Left renal cortex interstitium (tissue), 4 donors: Measurements from ENCODE around the gene STAB2. TPM values are rescaled to one million over a fixed set of nuclear protein-coding genes. Genes with fewer than 3 reads are reported as not detected.

ENCODE experiments used
- DNase-seq, 4 donors: peaks; one replicate each; pipeline ENCODE4 v3.0.0-alpha.2; 2013; ENCODE audit warnings: low read depth in 4 of 4, low spot score in 2 of 4, missing footprints in 1 of 4
- polyA plus RNA-seq, 4 donors: library from polyadenylated mRNA; unstranded; fragments of 120-200 nt; gene quantifications; one replicate each; pipeline ENCODE4 v1.2.1, GENCODE V29; 2013; ENCODE audit not compliant: insufficient read length in 4 of 4

The STAB2 gene
- polyA plus RNA-seq, 4 donors = 0.55 to 1.3 (median 1.1) TPM

DNA sequence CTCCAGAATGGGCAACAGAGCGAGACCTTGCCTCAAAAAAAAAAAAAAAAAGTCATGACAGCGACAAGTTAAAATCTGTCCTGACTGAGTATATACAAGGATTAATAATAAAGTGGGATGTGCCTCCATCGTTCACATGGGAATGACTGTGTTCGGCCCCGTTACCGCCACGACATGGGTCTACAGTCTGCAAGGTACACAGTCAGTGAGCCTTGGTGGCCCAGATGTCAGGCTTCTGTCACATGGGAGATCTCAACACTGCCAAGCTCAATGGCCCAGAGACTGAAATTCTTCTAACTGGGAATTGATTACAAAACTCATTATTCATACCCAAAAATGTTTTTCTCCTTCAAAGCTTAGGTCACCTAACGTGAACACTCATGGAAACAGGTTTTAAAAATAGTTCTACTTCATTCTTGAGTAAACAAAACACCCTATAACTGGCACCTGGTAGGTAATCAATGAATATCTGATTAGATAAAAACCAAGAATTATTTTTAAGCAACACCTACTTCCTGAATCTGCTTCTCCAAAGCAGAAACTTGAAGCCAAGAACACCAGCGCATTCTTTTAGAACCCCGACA is 188.0 kb downstream of the STAB2 start:
- no peak for DNase-seq

DNA sequence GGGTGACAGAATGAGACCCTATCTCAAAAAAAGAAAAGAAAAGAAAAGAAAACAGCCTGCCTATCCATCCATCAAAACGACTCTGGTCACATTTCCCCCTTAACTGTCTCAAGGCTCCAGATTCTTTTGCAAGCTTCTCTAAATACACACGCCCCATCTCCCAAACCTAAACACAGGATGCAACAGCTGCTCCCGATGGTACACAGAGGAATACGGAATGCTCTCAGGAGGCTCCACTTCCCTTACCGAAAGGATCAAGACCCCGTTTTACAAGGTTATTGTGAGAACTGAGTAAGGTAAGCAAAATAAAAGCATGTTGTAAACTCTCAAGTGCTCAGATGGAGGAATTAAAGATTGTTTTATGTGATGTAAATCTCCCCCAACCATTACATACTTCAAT is 191.7 kb downstream of the STAB2 start:
- DNase-seq = no peak

DNA sequence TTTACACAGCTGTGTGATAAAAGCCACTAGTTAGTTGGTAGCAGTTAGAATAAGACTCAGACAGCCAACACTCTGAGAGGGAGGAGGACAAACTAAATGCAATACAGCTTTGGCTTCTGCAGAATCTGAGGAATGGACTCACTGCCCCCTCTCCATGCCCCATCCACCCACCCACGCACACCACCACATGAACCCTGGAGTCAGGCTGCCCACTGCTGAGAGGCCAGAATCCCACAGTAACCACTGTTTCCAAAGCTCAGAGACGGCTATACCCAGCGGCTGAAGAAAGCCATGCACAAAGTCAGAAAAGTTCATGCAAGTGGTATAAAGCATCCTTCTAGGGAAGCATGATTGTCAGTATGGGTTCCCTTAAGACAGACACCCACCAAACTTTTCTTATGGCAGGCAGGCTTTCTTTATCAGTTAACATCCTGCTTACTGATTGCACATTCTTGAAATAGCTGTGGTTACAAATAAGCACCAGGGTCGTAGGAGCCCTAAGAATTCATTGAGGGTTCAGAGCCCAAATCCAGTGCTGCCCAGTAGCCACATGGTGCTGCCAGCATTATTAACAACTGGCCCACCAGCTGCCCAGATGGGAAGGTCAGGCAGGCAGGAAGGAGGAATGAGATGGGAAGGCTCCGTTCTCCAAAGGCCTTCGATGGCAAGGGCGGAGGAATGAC is 192.5 kb downstream of the STAB2 start:
- no peak for DNase-seq

DNA sequence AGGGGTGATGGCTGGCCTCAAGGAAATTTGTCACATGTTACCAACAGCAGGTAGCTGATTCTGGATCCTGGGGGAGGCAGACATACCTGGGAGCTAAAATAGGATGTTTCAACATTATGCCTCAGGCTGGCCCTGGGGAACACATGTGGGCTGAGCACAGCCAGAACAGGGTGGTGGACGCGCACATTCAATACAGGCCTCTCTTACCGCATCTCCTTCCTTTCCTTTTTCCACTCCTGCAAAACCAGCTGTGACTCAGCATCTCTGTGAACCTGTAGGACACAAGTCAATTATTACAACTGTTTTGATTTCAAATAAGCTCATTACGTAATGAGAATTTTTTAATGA is 193.0 kb downstream of the STAB2 start:
- no peak for DNase-seq

GRCh38 chr12:103780992-103781391 is 193.9 kb downstream of the STAB2 start:
- no peak for DNase-seq

DNA sequence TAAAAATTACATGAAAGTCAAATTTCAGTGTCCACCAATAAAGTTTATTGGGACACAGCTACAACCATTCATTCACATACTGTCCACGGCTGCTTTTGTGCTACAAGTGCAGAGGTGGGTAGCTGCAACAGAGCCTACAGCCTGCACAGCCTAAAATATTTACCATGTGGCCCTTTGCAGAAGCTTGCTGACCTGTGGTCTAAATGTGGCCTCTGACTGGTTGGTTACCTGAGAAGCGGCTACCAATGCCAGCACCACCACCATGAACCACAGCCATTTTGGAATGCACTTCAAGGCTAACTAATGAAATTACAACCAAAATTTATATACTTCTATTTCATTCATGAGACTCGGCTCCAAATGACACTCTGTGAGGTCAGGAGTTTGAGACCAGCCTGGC is 195.3 kb downstream of the STAB2 start:
- no peak for DNase-seq

DNA sequence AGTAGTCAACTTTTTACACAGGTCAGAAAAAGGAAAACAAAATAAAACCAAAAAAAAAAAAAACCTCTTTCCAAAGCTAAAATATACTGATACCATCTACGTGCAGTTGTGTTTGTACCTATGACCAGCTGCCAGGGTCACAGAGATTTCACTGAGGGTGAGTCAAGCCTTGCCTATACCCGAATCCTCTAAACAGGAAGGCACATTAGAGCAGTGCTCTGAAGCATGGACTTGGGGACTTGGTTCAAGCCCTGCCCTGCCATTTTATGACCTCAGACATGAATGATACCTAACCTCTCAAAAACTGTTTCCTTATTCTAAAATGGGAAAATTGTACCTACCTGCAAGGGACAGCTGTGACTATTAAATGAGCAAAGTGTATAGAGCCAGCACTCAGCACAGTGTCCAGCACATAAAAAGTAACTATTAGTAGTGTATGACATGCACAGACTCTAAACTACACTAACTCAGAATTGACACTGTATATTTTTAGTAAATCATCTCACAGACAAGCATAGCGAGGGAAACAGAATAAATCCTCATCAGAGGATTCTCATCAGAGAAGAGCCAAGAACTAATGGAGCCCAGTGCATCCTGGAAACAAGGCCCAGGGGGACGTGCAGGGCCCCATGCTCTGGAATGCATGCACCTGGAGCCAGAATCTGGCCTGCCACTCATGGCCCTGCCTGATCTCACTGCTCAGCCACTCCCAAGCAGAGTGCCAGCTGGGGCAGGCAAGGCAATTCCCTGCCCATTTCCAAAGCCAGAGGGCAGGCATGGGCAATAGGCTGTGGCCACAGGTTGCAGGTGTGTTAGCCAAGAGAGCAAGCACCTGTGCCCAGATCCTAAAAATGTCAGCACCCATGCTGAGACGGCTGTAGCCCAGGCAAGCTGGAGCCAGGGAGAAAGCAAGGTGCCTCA is 196.9 kb downstream of the STAB2 start:
- DNase-seq = no peak

GRCh38 chr12:103785243-103786031 is 198.4 kb downstream of the STAB2 start:
- no peak for DNase-seq

- no peak for DNase-seq
Measured at GRCh38 chr12:103786201-103786600, 199.1 kb downstream of the STAB2 start.

DNA sequence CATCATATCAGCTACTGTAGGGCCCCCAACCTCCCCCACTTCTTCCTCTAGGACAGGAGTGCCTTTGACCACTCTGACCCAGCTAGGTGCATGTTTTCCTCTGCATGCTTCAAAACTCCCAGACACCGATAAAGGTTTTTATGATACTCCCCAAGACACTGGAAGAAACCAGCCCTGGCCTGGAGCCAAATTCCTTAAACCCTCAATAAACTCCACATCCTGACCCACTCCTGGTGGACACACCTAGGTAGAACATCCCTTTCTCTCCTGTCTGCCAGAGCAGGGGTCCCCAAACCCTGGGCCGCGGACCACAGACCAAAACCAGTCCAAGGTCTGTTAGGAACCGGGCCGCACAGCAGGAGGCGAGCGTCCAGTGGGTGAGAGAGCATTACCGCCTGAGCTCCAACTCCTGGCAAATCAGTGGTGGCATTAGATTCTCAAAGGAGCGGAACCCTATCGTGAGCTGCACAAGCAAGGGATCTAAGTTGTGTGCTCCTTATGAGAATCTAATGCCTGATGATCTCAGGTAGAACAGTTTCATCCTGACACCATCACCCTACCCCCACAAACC is 204.4 kb downstream of the STAB2 start:
- no peak for DNase-seq

- no peak for DNase-seq
Measured at GRCh38 chr12:103793046-103793445, 206.0 kb downstream of the STAB2 start.

DNA sequence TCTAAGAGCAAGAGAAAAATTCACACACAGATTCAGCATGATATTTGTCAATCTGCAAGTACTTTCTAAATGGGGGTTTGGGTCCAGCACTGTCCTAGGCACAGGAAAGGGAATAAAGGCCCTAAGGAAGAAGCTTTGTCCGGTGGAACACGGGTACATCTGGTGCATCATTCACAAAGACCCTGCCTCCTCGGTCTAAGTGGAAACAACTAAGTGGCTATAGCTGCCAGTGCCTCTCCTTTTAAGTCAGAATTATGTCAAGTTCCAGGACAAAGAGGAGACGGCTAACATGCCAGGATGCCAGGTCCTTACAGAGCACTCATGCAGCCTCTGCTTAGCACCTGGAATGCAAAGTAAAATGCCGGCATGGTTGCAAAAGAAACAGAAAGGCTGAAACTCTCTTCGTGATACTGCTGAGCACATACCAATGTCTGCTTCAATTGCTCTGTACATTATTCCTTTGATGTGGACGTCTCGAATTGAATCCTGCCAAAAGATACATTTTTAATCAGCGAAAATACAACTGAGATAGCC is 206.5 kb downstream of the STAB2 start:
- no peak for DNase-seq

DNA sequence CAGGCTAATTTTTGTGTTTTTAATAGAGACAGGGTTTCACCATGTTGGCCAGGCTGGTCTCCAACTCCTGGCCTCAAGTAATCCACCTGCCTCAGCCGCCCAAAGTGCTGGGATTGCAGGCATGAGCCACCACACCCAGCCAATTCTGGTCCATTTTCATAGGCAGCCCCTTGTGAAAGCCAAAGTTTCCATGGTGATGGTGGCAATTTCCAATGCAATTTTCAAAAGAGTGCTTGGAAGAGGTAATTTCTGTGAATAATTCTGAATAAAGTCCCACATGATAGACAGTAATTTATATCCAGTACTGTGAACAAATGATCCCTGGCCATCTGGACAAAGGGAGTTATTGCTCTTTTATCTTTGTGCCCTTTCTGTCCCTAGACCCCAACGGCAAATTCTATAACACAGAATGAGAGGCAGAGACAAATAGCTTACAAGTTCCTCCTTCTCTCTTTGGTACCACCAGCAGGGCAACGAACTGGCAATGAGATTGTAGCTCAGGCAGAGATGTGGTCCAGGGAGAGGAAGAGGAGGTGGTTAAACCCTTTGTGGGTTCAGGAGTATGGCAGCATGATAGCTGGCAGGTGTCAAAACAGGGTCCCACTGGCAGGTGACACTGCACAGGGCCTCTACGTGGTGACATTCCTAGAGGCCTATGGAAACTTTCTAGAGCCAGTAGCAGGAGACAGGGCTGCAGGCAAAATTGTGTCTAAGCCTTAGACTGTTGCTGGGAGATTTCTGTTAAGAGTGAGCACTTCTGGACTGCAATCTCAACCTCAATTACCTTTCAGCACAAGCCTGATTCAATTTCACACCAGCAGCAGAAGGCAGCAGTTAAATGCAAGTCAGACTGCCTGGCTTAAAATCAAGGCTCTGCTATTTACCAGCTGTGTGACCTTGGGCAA is 207.5 kb downstream of the STAB2 start:
- DNase-seq = no peak

DNA sequence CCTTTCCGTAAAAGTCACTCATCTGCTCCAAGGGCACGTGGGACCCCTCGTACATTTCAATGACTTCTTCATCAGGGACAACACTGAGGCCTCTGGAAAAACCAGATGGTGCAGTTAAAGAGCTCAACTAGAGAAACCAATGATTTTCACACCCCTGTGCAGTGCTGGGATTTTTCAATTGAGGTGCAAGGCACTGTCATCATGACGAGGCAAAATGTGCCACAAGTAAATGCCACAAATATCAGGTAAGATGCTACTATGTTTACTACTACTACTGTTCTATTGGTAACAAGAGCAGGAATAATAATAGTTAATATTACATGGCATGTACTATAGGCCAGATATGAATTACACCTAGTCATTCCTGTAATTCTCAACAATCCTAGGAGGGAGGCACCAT is 211.5 kb downstream of the STAB2 start:
- no peak for DNase-seq

DNA sequence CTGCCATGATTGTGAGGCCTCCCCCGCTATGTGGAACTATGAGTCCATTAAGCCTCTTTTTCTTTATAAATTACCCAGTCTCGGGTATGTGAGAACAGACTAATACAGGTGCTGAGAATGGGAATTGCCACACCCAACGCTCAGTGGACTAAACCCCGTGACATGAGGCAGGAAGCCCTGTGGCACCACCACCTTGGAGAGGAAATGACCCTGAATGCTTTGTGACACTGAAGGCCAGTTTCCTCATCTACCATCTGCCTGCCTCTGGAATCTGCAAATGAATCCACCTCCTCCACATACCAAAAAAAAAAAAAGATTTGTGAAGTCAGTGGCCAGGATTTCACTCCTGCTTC is 212.4 kb downstream of the STAB2 start:
- DNase-seq = no peak

DNA sequence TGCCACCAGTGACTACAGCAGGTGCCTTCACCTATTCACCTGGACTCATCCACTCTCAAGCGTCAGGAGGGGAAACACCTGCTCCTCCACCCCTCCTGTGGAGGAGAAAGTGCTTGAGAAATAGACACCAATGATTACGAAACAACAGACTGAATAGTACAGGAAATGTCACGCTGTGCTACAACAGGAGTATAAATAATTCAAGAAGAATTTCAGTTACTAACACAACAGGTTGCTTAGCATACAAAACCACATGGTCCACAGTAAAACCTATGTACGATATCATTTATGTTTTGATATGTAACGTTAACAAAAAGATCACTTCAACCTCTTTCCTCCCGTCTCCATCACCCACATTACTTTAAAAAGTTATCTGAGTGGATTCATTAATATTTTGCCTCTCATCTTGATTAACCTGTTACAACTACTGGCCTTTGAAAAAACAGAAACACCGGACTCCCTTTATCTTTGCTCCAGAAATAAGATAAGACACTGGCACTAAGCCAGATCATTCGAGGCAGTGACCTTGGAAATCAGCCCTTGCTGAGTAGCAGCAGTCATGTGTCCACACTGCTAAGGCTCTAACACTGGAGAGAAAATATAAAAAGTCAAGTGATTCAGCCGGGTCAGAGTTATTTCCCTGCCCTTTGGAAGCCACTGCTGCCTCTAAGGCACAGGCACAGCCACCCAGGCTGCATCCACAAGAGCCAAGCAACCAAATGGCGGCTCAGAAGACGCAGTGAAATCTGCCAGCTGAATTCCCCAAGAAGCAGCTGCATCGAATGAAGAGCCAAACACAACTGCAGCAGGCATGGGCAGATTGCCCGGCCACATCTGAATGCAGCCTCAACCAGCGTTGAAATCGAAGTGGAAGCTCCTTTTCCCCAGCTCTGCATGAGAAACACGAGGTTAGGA is 213.0 kb downstream of the STAB2 start:
- no peak for DNase-seq

- DNase-seq = no peak
Measured at GRCh38 chr12:103801709-103802585, 214.9 kb downstream of the STAB2 start.

- DNase-seq = no peak
Measured at GRCh38 chr12:103802586-103802886, 215.5 kb downstream of the STAB2 start.
